NB4 (cell line): Measurements from ENCODE around the gene DDX11.

Experiments used
- POLR2A ChIP-seq: IDR thresholded peaks from 2 replicates; pipeline ENCODE4 v1.6.1; 2011; ENCODE audit warnings: mild to moderate bottlenecking; ENCODE audit not compliant: insufficient read length; ENCODE audit errors: extremely low read depth
- TF ChIP-seq, protein P1 (sequence below): IDR thresholded peaks from 2 replicates; pipeline ENCODE4 v1.6.1; 2011; ENCODE audit warnings: low read depth, low read length
- TF ChIP-seq, protein P2 (sequence below): IDR thresholded peaks from one replicate; pipeline ENCODE4 v1.5.1; 2012; ENCODE audit warnings: low read depth, low read length

DNA sequence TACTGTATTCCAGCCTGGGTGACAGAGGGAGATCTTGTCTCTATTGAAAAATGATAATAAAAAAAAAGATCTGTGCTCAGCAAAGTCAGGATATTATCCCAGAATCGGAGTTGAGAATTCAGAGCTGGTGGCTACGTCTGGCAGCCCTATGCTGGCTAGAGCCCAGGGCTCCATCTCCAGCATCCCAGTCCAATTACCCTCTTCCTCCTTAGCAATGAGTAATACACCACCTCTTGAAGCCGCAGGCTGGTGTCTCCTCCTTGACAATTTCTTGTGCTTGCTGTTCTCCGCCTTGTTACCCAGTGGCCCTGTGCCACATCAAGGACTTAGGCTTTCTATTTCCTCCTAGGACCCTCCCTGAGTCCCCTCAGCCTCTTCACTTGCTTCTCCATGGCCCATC is 38.4 kb upstream of the DDX11 start:
- TF ChIP-seq POLR2A = no peak
- TF ChIP-seq, protein P1, sequence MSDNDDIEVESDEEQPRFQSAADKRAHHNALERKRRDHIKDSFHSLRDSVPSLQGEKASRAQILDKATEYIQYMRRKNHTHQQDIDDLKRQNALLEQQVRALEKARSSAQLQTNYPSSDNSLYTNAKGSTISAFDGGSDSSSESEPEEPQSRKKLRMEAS = no peak
- TF ChIP-seq, protein P2, sequence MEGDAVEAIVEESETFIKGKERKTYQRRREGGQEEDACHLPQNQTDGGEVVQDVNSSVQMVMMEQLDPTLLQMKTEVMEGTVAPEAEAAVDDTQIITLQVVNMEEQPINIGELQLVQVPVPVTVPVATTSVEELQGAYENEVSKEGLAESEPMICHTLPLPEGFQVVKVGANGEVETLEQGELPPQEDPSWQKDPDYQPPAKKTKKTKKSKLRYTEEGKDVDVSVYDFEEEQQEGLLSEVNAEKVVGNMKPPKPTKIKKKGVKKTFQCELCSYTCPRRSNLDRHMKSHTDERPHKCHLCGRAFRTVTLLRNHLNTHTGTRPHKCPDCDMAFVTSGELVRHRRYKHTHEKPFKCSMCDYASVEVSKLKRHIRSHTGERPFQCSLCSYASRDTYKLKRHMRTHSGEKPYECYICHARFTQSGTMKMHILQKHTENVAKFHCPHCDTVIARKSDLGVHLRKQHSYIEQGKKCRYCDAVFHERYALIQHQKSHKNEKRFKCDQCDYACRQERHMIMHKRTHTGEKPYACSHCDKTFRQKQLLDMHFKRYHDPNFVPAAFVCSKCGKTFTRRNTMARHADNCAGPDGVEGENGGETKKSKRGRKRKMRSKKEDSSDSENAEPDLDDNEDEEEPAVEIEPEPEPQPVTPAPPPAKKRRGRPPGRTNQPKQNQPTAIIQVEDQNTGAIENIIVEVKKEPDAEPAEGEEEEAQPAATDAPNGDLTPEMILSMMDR = no peak
